Middle frontal gyrus (tissue), 1 donor: ENCODE measurements around the gene MAML3.

ENCODE experiments used
- DNase-seq: peaks from one replicate; pipeline ENCODE4 v3.0.0-alpha.2; 2015; ENCODE audit warnings: low spot score; ENCODE audit errors: extremely low spot score

MAML3 gene

DNA sequence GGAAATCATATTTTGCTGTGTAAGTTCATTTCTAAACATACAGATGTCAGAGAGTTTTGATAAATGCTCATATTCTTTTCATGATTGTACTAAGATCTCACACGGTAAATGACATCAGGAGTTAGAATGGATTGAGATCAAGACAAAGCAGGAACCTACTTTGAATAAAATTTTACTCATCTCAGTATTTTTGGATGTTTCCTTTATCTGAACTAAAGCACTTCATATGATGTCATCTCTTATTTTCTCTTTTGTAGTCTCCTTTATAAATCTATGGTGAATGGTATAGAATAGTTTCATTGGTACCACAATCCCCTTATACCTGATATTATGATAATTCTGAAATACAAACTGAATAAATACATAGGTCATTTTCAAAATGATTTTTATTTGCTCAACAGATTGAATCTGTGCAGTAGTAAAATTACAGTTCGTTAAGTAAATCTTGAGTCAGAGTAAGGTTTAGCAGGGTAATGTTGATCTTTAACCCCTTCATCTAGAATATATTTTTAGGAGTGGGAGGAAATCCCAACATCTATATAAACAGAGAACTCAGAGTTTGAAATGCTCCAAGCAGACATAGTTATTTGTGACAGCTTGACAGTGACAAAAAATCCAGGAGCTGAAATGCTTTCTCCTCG, 308.4 kb downstream of the MAML3 start:
- DNase-seq = no peak

DNA sequence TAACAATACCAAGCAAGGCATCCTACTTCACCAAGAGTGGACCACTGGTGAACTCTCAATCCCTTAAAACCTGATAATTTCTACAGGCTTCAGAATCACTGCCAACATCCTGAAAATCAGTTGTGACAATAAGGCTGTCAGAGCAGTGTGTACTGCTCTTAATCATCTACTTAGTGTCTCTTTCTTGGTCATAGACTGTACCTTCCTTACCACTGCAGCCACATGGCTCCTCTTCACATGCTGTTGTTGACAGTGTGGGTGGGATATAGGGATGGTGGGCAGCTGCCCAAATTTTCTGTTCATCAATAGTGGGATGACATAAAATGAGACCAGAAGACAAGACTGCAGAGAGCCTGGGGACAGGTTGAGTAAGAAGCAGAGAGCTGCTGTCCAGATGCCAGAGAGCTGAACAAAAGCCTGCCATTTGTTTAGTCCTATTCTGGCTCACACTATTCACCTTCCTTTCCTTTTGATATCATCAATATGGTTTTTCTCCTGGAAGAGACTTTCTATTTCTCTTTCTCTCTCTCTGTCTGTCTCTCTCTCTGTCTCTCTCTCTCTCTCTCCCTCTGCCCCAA, 309.4 kb downstream of the MAML3 start:
- DNase-seq = no peak

DNA sequence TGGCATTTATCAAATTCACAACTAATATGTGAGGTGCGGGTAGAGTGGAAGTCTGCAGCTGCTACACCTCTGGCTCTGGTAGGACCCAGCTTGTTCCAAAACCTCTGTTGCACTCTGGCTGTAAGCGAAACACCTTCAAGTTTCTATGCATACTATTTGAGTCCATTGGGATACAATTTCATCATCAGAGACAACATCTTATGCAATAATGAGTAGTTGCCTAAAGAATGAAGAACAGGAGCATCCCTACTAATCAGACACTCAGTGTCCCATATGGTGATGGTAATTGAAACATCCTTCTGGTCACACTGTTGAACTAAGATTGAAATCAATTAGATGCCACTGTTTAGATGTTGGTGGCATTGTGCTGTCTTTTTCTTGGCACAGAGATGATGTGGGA, 309.9 kb downstream of the MAML3 start:
- DNase-seq = no peak

DNA sequence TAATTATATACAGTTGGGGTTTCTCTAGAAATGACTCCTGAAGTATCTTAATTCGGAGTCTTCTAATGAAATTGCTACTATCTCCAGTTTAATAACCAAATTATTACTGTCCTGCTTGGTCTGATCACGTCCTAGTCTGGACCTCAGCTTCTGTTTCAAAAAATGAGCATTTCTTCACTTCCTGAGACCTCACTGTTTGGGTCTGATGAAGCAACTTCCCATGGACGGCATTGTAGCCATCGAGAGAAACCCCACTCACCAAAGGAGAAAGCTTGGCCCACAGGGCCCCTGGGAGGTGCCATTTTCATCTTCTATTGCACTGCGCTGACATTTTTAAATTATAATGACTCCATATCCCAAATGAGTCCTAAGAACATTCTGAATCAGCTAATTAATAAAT, 310.3 kb downstream of the MAML3 start:
- DNase-seq = no peak

DNA sequence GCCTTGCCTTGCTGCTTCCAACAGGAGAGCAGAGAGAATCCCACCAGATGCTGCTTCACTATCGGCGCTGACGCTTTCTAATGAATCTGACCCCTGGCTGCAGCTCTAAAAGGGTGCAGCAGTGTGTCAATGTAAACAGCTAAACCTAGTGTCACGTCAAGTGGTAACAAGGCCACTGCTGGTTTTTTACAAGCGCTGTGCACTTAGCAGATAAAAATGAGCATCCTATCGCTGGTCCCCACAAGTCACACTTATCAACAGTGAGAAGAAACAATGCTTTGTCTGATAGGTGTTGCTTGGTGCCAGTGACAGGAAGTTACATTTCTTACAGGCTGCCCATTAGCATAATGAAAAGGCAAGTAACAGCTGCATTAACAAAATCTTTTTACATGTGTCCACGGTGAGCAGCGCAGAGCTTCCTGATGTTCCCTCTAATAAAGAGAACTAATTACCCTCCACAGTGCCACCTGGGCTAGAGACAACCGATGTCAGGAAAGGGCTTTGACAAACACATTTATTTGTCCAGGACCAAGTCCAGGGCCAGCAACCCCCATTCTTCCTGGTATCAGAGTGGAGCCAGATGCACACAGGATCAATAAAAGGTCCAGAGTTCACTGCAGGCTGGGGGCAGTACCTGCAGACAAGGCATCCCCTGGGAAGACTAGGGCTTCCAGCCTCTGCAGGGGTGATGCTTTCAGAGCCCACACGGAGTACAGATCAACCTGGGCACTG, 312.4 kb downstream of the MAML3 start:
- no peak for DNase-seq

DNA sequence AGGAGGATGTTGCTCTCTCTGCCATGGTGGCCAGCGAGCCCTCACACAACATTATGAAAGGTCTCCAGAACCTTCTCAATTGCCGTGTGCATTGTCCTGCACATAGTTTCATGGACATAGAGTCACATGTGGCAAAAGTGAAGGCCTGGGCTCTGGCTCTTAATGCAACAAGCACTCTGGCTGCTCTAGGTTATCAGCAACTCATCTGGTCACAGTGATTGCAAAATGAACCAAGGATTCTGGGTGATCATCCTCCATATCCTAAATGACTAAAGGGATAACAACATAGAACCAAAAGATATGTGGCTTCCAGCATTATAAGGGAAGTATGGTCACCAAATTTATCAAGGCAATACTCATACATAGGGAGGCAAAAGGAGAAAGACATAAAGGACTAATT, 313.2 kb downstream of the MAML3 start:
- DNase-seq = no peak

DNA sequence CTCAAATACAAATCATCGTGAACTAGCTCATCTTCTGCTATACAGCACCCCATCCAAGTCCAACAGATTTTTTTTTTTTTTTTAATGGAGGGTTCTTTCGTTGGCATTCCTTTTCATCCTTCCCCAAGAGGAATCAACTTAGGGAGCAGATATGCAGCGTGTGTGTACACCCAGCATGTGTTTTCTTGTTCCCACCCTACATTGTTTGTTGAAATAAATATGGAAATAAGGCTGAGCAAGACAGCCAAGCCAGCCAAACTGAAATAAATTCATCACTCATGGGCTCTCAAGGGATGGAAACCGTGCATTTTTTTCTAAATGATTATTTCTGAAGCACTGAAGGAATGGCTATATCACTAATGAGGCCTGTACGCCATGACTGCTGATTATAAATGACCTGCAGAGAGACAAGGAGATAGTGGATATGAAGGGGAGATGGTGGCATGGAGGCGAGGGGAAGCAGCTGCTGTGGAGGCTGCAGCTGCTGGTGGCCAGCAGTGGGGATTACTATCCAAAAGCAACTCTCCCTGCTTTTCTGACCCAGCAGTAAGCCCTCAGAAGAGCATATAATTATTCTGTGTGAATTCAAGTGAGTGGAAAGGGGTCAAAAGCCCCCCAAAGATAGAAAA, 314.5 kb downstream of the MAML3 start:
- DNase-seq = no peak

DNA sequence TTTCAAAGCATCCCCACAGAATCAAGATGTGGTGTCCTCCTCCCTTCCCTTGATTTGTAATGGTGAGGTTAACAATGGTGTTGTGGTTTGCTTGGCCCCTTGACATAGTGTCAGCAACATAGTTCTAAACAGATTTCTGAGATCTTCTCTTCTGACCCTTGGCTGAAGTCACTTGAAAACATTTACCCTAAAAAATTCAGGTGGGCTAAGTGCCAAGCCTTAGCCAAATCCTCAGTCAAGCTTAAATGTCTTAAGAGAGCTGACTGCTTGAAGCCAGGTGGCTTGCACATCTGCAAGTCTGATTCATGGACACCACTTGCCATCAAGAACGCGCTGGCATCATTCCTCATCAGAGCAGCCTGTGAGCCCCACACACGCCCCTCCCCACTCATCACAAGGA, 315.2 kb downstream of the MAML3 start:
- DNase-seq = no peak

DNA sequence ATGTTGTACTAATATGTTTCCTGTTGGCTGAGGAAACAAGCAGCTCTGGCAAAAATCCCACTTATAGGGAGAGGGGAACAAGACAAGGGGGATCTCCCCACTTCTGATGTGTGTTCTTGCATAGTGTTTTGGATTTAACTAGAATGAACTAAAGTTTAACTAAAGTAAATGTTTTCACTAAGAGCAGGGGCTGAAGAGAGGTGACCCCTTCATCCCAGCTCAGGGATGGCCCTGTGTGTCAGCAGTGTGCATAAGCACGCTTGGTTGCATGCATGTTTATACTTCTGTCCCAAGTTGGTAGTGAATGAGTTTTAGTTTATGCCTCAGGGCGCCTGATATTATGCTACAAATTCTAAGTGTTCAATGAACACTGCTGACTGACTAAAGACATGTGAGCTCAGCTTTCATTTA, 319.0 kb downstream of the MAML3 start:
- no peak for DNase-seq

DNA sequence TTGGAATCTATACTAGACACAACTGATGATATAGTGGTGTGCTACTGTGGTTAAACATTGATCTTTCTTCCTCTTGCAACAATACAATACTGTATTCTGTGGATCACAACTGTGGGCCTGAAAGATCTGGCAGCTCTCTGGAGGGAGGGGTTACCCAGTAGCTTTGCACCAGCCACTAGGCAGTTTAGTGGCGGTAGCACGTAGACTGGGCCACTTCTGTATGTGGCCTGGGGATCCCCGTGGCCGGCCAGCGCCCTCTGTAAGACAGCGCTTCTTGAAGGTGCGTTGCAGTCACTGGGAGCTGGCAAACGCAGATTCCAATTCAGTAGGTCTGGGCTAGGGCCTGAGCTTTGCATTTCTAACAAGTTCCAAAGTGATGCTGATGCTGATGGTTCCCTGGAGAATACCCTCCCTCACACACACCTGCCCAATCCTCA, 319.7 kb downstream of the MAML3 start:
- no peak for DNase-seq

DNA sequence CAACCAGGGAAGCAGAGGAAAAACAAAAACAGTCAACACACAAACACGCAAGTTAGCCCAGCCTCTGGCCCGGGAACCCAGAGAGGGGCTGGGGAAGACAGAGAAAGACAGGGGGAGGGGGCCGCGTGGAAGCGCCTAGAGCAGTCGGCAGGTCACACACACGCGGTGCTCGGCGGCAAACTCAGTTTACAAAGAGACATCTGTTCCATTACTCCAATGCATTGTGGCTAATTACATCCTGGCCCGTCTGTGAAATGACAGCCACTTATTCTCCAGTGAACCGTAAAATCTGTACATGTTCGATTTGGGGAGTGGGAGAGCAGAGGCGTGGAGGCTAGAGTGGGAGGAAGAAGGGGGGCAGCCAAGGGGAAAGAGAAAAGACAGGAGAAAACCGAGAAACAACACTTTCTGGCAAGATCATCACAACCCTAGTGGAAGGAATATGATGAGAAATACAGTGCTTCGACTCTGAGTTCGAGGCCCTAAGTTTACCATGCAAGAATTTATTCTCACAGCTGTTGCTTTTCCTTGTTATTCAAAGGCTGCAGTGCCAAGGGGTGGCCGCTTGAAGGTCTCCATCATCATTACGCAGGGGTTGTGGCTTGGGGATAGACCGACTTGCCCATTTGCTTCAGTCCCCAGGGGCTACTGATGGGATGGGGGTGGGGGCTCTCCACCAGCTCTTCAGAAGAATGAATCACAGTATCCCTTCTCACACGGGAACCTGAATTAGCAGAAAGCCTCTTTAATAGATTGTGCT, 320.7 kb downstream of the MAML3 start:
- no peak for DNase-seq

DNA sequence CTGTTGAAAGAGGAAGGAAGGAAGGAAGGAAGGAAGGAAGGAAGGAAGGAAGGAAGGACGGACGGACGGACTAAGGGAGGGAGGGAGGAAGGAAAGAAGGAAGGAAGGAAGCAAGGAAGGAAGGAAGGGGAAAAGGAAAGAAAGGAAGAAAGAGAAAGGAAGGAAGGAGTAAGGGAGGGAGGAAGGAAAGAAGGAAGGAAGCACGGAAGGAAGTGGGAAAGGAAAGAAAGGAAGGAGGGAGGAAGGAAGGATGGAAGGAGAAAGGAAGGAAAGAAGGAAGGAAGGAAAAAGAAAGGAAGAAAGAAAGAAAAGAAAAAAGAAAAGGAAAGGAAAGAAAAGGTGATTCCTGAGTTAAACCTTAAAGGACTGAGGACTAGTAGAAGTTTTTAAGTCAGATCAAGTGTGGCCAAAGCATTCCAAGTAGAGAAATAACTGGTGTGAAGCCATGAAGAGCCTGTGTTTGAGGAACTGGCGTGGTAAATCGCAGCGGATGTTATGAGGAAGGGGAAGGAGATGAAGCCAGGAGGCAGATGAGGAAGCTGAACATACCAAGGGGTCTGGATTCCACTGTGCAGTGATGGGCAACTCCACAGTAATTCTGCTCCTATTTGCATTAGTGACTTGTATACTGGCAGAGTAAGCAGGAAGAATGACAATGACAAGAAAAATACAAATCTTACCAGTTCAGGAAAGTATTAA, 324.9 kb downstream of the MAML3 start:
- no peak for DNase-seq

DNA sequence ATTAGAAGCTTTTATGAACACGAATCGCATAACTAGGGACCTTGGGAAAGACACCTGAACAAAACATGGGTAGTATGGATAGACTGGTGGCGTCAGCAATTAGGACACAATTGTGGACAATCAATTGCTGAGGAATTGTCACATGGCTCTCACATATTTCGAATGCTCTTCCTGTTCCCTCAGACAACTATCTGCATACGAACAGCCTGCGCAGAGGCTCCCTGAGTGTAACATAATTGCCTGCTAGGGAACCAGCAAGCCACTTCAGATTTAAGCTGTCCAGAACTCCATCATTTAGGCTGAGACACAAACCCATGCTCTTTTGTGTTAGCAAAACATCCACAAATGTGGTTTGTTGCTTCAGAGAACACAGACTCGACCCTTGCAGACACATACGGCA, 327.6 kb downstream of the MAML3 start:
- no peak for DNase-seq

DNA sequence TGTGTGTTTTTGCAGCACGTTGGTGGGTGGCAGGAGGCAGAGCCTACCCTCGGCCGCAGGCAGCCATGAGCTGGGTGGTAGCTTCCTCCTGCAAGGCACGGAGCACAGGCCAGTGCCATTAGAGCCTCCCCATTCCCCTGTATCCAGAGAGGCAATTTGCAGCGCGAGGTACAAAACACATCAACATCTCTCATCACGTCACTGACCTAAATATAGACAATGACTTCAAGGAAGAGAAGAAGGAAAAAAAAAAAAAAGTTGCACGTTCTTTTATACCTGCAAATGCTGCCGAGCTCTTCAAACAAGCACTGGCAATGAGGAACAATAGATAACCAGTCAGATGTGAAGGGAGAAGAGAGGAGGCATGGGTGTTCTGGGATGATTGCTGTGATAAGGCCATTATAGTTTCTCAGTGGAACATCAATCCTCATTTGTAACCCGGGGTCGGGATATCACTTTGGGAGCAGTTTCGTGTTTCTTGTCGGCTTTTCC, 328.4 kb downstream of the MAML3 start:
- no peak for DNase-seq

DNA sequence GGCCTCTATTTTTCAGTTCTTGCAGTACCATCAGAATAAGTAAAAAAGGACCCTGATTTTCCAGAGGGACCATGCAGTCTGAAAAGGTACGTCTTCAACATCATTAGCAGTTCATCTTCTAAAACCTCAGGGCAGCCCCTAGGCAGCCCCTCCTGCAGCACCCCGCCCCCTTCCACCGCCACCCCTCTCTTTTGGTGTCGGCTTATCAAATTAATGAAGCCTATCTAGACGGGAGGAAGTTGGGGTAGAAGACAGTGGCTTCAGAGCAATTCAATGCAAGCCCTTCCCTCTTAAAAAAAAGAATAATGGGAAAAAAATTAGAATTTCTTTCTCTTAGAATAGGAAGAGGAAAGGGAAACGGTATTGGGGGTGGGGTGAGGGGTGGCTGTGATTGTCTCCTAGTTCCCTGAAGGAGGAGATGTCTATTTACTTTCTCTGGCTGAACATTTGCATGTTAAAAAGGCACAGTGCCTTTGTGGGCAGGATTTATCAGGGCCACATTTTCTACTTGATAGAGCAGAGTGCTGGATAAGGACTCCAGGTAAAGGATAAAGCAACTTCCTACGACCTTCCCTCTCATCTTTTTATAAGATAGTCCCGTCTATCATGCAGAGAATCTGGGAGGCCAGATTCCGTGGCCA, 329.0 kb downstream of the MAML3 start:
- no peak for DNase-seq

DNA sequence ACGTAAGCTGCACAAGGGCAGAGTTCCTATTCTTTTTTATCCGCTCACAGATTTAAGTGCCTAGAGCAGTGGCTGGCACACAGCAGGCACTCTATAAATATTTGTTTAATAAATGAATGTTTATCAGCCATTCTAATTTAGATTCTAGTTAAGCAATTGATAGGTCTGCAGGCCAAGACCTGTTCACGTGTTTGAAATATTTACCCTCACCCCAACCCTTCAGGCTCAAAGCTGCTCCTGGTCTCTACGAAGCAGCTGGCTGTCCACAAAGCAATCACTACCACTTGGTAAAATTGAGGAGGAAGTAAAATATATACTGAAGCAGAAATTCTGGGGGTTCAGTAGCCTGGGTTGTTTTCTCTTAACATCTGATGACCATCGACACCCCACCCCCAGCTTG, 330.2 kb downstream of the MAML3 start:
- DNase-seq = no peak

DNA sequence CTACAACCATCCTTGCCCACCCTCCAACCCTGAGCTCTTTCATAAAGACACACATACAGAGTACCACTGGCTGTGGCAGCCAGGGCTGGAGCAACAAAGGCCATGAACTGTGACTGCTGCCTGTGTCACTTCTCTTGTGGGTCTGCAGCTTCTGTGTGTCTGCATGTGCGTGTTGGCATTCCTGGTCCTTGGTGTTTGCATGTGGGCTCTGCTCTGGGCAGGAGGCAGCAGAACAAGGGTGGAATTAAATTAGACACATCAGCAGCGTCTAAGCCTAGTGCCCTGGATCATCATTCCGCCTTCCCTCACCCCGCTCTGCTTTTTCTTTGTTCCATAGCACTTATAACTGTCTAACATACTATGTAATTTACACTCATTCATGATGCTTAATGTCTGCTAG, 330.6 kb downstream of the MAML3 start:
- no peak for DNase-seq

DNA sequence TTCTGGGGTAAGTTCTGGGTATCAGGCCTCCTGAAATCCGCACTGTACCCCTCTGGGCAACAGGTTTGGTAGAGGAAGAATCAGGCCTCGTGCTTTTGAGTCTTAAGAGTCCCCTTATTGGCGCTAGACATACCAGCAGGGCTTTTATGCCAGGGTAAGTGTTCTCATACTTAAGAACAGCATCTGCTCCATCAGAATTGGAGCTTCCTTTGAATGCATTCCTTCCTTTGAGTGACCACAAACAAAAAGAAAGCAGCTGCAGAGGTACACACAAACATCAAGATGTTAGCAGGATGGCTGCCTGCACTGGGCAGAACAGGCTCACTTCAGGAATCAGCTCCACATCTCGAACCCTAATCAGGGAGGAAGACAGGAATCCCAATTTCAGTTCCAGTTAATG, 331.6 kb downstream of the MAML3 start:
- no peak for DNase-seq

DNA sequence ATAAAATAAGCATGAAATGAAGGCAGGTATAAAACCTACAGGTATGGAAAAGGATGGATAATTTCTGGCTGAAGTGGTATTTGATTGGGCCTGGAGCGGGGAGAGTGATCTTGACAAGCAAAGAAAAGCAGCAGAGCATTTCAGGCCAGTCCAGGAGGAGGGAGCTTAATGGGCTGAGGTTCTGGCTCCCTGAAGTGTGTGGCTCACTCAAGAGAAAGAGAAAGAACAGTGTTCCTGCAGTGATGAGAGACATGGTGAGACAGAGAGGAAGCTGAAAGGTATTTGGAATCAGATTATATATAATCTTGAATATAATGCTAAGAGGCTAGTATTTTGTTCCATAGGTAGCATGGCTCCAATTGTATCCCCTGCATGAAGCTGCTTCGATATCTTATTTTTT, 334.9 kb downstream of the MAML3 start:
- DNase-seq = no peak

DNA sequence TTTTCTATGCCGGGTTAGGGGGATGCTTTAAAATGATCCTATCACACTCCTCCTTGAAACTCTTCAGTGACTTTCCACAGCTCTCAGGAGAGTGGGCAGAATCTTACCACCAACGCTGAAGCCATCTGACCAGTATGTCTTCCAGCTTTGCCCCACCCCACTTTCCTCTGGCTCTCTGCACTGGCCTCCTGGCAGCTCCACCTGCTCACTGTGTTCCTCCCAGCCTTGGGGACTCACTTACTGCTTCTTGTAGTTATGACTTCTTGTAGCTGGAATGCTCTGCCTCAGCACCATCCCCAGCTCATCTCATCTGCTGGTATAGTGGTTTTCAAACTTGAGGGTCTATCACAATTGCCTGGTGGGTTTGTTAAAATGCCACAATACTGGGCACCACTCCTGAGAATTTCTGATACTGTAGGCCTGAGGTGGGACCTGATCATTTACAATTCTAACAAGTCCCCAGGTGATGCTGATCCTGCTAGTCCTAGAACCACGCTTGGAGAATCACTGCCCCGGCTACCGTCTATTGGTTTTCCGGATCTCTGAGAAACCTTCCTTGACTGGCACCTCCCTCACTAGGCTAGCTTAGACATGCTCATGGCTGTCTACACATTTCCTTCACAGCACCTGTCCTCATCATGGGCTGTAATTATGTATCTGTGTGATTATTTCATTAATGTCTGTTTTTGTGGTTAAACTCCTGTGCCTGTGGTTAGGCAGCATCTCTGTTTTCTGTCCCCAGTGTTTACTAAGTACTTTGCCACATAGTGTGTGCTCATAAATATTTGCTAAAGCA, 336.1 kb downstream of the MAML3 start:
- DNase-seq = no peak
